Kidney epithelial cell (primary cell): ENCODE data around the gene SLC8A1. TPM values are rescaled to one million over a fixed set of nuclear protein-coding genes. Genes with fewer than 3 reads are reported as not detected.

ENCODE experiments used
- DNase-seq: peaks from one replicate; pipeline ENCODE4 v3.0.0-alpha.2; 2010; ENCODE audit warnings: low read depth
- H3K27me3 ChIP-seq: 2 replicates; pipeline ENCODE4 v1.6.0; 2011; ENCODE audit warnings: low read length; ENCODE audit not compliant: control insufficient read depth, insufficient read depth
- H3K36me3 ChIP-seq: 2 replicates; pipeline ENCODE4 v1.5.1; 2011; ENCODE audit warnings: low read length; ENCODE audit not compliant: control insufficient read depth, insufficient read depth
- H3K4me3 ChIP-seq: 2 replicates; pipeline ENCODE4 v1.5.1; 2011; ENCODE audit warnings: low read depth, mild to moderate bottlenecking, control low read depth, low read length
- total RNA-seq: library from RNA; depleted of rRNA; stranded (reverse); fragments of >200 nt; gene quantifications from 2 replicates; pipeline ENCODE4 v1.2.3, GENCODE V29; 2015
- TF ChIP-seq, protein P1 (sequence below): IDR thresholded peaks from 2 replicates; pipeline ENCODE4 v1.5.1; 2011; ENCODE audit warnings: mild to moderate bottlenecking, moderate library complexity, low read length, control low read depth, inconsistent platforms; ENCODE audit not compliant: insufficient read depth, poor library complexity, severe bottlenecking

The SLC8A1 gene
- total RNA-seq, 1 donor from 2014 or later = 3.2 TPM

DNA sequence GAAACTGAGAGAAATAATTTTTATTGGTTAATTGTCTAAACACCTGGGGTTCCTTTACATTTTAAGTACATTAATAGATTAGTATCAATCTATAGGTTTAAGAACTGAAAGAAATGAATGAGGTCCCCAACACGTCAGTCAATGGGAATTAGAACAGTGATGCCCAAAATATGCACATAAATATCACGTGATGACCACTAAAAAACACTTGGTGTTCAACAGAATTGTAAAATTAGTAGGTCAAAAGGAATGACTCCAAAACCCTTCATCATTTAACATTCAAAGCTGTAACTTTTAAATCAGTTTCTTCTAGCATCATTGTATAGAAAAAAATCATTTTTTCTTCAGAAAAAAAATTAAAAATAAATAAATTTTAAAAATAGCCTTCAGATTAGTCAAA is 140.9 kb downstream of the SLC8A1 start:
- no peak for DNase-seq
- no peak overlapping the region for H3K4me3 ChIP-seq
- no peaks in the 10 kb centered on the region for H3K36me3 ChIP-seq
- no peaks in the 10 kb centered on the region for H3K27me3 ChIP-seq
- TF ChIP-seq, protein P1, sequence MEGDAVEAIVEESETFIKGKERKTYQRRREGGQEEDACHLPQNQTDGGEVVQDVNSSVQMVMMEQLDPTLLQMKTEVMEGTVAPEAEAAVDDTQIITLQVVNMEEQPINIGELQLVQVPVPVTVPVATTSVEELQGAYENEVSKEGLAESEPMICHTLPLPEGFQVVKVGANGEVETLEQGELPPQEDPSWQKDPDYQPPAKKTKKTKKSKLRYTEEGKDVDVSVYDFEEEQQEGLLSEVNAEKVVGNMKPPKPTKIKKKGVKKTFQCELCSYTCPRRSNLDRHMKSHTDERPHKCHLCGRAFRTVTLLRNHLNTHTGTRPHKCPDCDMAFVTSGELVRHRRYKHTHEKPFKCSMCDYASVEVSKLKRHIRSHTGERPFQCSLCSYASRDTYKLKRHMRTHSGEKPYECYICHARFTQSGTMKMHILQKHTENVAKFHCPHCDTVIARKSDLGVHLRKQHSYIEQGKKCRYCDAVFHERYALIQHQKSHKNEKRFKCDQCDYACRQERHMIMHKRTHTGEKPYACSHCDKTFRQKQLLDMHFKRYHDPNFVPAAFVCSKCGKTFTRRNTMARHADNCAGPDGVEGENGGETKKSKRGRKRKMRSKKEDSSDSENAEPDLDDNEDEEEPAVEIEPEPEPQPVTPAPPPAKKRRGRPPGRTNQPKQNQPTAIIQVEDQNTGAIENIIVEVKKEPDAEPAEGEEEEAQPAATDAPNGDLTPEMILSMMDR = no peak

DNA sequence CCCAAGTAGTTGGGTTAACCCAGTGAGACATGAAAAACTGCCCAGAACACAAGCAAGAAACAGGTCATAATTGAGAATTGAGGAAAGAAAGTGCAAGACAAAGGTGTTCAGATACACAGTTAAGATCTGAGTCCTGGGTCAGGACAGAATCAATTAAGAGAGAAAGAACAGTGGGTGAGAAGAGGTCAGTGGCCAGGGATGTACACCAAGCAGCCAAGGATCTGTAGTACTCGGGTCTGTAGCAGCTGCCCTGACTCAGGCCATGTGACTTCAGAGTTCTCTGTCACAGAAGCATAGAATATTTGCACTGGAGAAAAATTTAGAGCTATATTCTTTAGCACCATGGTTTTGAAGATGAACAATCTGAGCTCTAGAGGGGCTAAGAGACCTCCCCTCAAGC is 141.6 kb downstream of the SLC8A1 start:
- DNase-seq = no peak
- TF ChIP-seq, protein P1 = no peak
- Histone ChIP-seq H3K4me3 (no peak overlapping the region), H3K36me3 (no peaks in the 10 kb centered on the region), H3K27me3 (no peaks in the 10 kb centered on the region)

GRCh38 chr2:40304340-40304739 is 147.6 kb downstream of the SLC8A1 start:
- no peak for DNase-seq
- no peaks in the 10 kb centered on the region for H3K36me3 ChIP-seq
- no peak overlapping the region for H3K4me3 ChIP-seq
- no peaks in the 10 kb centered on the region for H3K27me3 ChIP-seq
- TF ChIP-seq, protein P1 = no peak

DNA sequence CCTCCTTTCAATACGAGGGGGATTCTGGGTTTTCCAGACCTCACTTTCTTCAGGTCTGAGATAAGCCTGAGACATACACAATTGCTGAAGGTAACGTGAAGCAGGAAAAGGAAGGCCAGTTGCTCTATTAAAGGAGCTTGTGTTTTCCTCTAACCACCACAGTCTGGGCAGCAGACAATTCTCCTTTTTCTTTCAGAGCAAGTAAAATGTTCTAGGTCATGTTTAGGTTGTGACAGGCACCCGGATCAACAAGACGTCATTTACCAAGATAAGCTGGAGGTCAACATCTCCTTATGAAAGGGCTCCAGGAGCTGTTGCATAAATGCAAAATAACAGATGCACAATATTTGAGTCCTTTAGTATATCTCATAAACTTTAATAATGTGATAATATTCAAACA is 148.1 kb downstream of the SLC8A1 start:
- H3K27me3 ChIP-seq = no peaks in the 10 kb centered on the region
- no peak for DNase-seq
- no peak overlapping the region for H3K4me3 ChIP-seq
- TF ChIP-seq, protein P1 = no peak
- H3K36me3 ChIP-seq = no peaks in the 10 kb centered on the region

DNA sequence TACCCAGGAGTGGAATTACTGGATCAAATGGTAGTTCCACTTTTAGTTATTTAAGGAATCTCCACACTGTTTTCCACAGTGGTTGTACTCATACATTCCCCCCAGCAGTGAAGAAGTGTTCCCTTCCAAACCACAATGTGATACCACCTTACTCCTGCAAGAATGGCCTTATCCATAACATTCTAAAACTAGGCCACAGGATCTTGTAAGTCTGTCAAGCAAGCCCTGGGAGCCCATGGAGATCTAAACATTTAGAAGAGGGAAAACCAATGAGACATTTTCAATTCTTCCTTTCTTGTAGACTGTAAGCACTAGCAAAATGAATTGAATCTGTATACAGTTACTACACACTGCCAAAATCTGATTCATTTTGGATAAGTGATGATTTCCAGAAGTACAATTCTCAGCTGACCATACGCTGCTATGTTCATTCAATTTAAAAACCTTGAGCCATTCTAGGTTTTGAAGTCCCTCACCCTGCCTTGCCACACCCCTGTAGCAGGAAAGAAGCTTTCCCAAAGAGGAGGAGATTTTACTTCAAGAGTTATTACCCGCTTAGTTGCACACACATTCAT is 149.1 kb downstream of the SLC8A1 start:
- DNase-seq = no peak
- no peaks in the 10 kb centered on the region for H3K27me3 ChIP-seq
- no peaks in the 10 kb centered on the region for H3K36me3 ChIP-seq
- H3K4me3 ChIP-seq = no peak overlapping the region
- TF ChIP-seq, protein P1 = no peak

- Histone ChIP-seq H3K36me3 (no peaks in the 10 kb centered on the region), H3K4me3 (no peak overlapping the region), H3K27me3 (no peaks in the 10 kb centered on the region)
- DNase-seq = no peak
- TF ChIP-seq, protein P1 = no peak
These were observed 151.5 kb downstream of the SLC8A1 start for GRCh38 chr2:40300391-40300790.
